Motor neuron (in vitro differentiated cells): ENCODE measurements around the gene HAO1. TPM values are rescaled to one million over a fixed set of nuclear protein-coding genes. Genes with fewer than 3 reads are reported as not detected.

Experiments used
- ATAC-seq, 8 experiments: fragments of 200-7000 bp; cut with Tn5 transposase; replicated peaks in 6 of 8; 2 replicates each; pipeline ENCODE4 v1.8.0; 2021; ENCODE audit warnings: mild to moderate bottlenecking in 8 of 8, moderate library complexity in 8 of 8
- H3K27ac ChIP-seq, 2 donors: fragments of 250-450 bp; sonication (Bioruptor Pico); 2 replicates each; pipeline ENCODE4 v1.9.0; 2021; ENCODE audit warnings: antibody characterized with exemption in 2 of 2, mild to moderate bottlenecking in 2 of 2, moderate library complexity in 1 of 2
- H3K4me1 ChIP-seq, 2 donors: fragments of 250-450 bp; sonication (Bioruptor Pico); replicated peaks in 1 of 2; 2 replicates each; pipeline ENCODE4 v1.6.1; 2021; ENCODE audit warnings: antibody characterized with exemption in 2 of 2, mild to moderate bottlenecking in 2 of 2, moderate library complexity in 1 of 2
- H3K4me3 ChIP-seq, 5 donors: fragments of 250-450 bp; sonication (Bioruptor Pico); 2 replicates each; pipeline ENCODE4 v1.9.0; 2021; ENCODE audit warnings: antibody characterized with exemption in 5 of 5, mild to moderate bottlenecking in 5 of 5, moderate library complexity in 4 of 5
- WGBS, 10 experiments: fragments of 450-650 bp; shearing (Covaris generic); methylation state at CpG; one replicate each; pipeline ENCODE4 v1.0.0; 2022; 5-methylcytosine and 5-hydroxymethylcytosine counted together
- in situ Hi-C, 9 experiments: fragments of 400-800 bp; cut with MboI; loops; one replicate each; pipeline ENCODE4 v1.15.0; 2021; ENCODE audit warnings: low sequenced_read_pairs in 9 of 9, low pct_unique_long_range_greater_than_20kb in 2 of 9; ENCODE audit not compliant: unreplicated experiment in 9 of 9
- total RNA-seq, 8 experiments: library from RNA; unstranded; fragments of 300-600 nt; gene quantifications; 2 replicates each; pipeline versions ENCODE4 v1.2.3 to v1.2.4, GENCODE V29; 2022

HAO1 gene
- total RNA-seq: not detected

GRCh38 chr20:7940341-7940740 is at the start of gene HAO1:
Gene HAO1, minus strand, starts transcription at chr20:7940458. Its CDS starts 36 bp downstream, at chr20:7940422.
- Histone ChIP-seq H3K4me3 (no peak within 1 kb of the TSS), H3K27ac (no peak within 1 kb of the TSS), H3K4me1 (peaks cover 0 to 9% of the 10 kb centered on the region in 2 donors)
- WGBS, 10 experiments: 43 to 100% (median 88%) methylated on average over 1 to 3 of the region's 3 CpGs
- ATAC-seq: no peak
- in situ Hi-C loops: loop anchor here in 2 of 9 experiments (25.0 kb wide), 2 partner anchors 447 to 772 kb away; no protein-coding TSS in a partner anchor

GRCh38 chr20:7989379-7989778 is 49.1 kb upstream of the HAO1 start:
- in situ Hi-C loops: no loop called here
- ATAC-seq: no peak
- Histone ChIP-seq H3K27ac (no peak overlapping the region), H3K4me1 (no peaks in the 10 kb centered on the region), H3K4me3 (no peak overlapping the region)
- 57 to 100% (median 97%) methylated on average over 1 of the region's 1 CpG; no CpG with 5 or more reads in 2 of the 10 experiments for WGBS, 10 experiments

GRCh38 chr20:7985916-7986315 is 45.7 kb upstream of the HAO1 start:
- WGBS, 10 experiments: 70 to 100% (median 98%) methylated on average over 1 to 4 of the region's 4 CpGs; no CpG with 5 or more reads in 3 of the 10 experiments
- Histone ChIP-seq H3K4me3 (no peak overlapping the region), H3K4me1 (no peaks in the 10 kb centered on the region), H3K27ac (no peak overlapping the region)
- in situ Hi-C loops: no loop called here
- no peak for ATAC-seq

GRCh38 chr20:7984192-7984591 is 43.9 kb upstream of the HAO1 start:
- no peak overlapping the region for H3K27ac ChIP-seq
- no peak overlapping the region for H3K4me3 ChIP-seq
- in situ Hi-C loops: no loop called here
- WGBS, 10 experiments: 17 to 100% (median 60%) methylated on average over 1 to 2 of the region's 2 CpGs; no CpG with 5 or more reads in 2 of the 10 experiments
- ATAC-seq: no peak
- no peaks in the 10 kb centered on the region for H3K4me1 ChIP-seq

- no peak overlapping the region for H3K27ac ChIP-seq
- in situ Hi-C loops: no loop called here
- no peaks in the 10 kb centered on the region for H3K4me1 ChIP-seq
- no peak overlapping the region for H3K4me3 ChIP-seq
- ATAC-seq: no peak
These were observed 41.1 kb upstream of the HAO1 start for GRCh38 chr20:7981374-7981773.

GRCh38 chr20:7980332-7981046 is 40.2 kb upstream of the HAO1 start:
- H3K27ac ChIP-seq: no peak overlapping the region
- ATAC-seq: peak in 3 of 8 experiments; percentile 40 to 71 (median 58)
- WGBS, 10 experiments: 54 to 84% (median 69%) methylated on average over 2 to 10 of the region's 10 CpGs
- H3K4me1 ChIP-seq: no peaks in the 10 kb centered on the region
- in situ Hi-C loops: no loop called here
- no peak overlapping the region for H3K4me3 ChIP-seq

GRCh38 chr20:7977709-7978108 is 37.5 kb upstream of the HAO1 start:
- Histone ChIP-seq H3K4me1 (no peaks in the 10 kb centered on the region), H3K4me3 (no peak overlapping the region), H3K27ac (no peak overlapping the region)
- in situ Hi-C loops: no loop called here
- ATAC-seq: no peak
- 95 to 100% (median 100%) methylated on average over 1 to 5 of the region's 5 CpGs; no CpG with 5 or more reads in 2 of the 10 experiments for WGBS, 10 experiments

GRCh38 chr20:7975851-7976414 is 35.7 kb upstream of the HAO1 start:
- H3K4me1 ChIP-seq: no peaks in the 10 kb centered on the region
- in situ Hi-C loops: no loop called here
- no peak overlapping the region for H3K27ac ChIP-seq
- ATAC-seq: no peak
- H3K4me3 ChIP-seq: no peak overlapping the region
- 40 to 100% (median 87%) methylated on average over 1 to 8 of the region's 9 CpGs; no CpG with 5 or more reads in 1 of the 10 experiments for WGBS, 10 experiments

GRCh38 chr20:7974785-7975435 is 34.7 kb upstream of the HAO1 start:
- no peak overlapping the region for H3K4me3 ChIP-seq
- in situ Hi-C loops: no loop called here
- no peaks in the 10 kb centered on the region for H3K4me1 ChIP-seq
- whole genome bisulfite sequencing, 10 experiments: 66 to 100% (median 90%) methylated on average over 1 to 4 of the region's 4 CpGs; no CpG with 5 or more reads in 2 of the 10 experiments
- no peak for ATAC-seq
- H3K27ac ChIP-seq: no peak overlapping the region

- Histone ChIP-seq H3K27ac (no peak overlapping the region), H3K4me3 (no peak overlapping the region), H3K4me1 (no peaks in the 10 kb centered on the region)
- WGBS, 10 experiments: 50 to 100% (median 88%) methylated on average over 1 to 2 of the region's 2 CpGs; no CpG with 5 or more reads in 4 of the 10 experiments
- in situ Hi-C loops: no loop called here
- no peak for ATAC-seq
These were observed 31.4 kb upstream of the HAO1 start for GRCh38 chr20:7971536-7972280.

GRCh38 chr20:7967199-7967844 is 27.1 kb upstream of the HAO1 start:
- no peak overlapping the region for H3K27ac ChIP-seq
- no peaks in the 10 kb centered on the region for H3K4me1 ChIP-seq
- WGBS, 10 experiments: 8 to 100% (median 86%) methylated on average over 2 to 4 of the region's 4 CpGs; no CpG with 5 or more reads in 1 of the 10 experiments
- in situ Hi-C loops: no loop called here
- H3K4me3 ChIP-seq: no peak overlapping the region
- ATAC-seq: peak in 1 of 8 experiments; percentile 22

GRCh38 chr20:7966176-7966575 is 25.9 kb upstream of the HAO1 start:
- Histone ChIP-seq H3K4me1 (no peaks in the 10 kb centered on the region), H3K4me3 (no peak overlapping the region), H3K27ac (no peak overlapping the region)
- no peak for ATAC-seq
- in situ Hi-C loops: no loop called here
- 0 to 93% (median 58%) methylated on average over 1 to 3 of the region's 3 CpGs for WGBS, 10 experiments
